Activated gamma-delta T cell treated with Interleukin-2 at 50 U/mL for 16 hours (primary cell): ENCODE data around the gene PCARE.
"Not testable (repeated sequence)": the region's sequence is repeated elsewhere in the genome, so short reads cannot be mapped to it uniquely, and the experiment has no call there.

Source experiments
- DNase-seq: peaks from one replicate; pipeline ENCODE4 v3.0.0-alpha.2; 2020

Gene PCARE

DNA sequence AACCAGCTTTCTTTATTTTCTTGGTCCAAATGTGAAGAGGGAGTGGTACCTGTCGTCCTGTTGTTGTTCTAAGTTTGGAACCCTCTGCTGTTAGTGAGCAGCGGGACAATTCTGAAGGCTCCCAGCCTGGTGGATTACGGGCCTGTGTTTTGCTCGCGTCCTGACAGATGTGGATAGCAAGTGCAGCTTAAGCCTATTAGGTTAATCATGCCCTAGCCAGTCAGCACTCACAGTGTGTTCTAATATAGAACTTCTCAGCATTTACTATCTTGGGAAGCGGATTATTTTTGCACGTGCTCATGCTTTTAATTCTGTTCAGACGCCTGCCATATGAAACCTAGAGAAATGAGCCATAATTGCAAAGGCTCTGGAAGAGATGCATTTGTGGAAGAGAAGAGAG lies at the start of gene PCARE:
TSS of gene PCARE (minus strand) at position 113 of the 400 bp plus-strand sequence. CDS start 262 bp downstream, outside the sequence.
- DNase-seq: no peak

DNA sequence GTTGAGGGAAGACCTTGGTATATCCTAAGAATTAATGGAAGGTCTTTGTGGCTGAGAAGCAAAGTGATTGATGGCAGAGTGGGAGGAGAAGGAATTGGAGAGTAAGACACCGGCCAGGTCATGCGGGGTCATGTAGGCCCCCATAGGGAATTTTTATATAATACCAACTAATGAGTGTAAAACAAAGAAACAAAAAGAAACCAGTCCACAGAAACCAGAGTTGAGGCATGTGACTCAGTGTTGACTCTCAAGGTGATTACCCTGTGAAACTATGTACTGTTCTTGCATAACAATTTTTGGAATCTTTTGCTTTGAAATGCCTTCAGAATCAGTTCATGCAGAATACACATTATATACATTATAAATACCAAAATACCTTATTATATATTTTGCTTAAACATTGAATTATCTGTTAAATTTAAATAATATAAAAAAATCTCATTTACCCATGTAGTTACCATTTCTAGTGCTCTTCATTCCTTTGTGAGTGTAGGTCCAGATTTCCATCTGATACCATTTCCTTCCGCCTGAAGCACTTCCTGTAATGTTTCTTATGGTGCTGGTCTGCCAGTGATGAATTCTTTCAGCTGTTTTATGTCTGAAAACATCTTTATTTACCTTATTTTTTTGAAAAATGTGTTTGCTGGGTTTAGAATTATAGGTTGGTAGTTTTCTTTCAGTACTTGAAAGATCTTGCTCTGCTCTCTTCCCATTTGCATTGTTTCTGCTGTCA lies 49.5 kb upstream of the PCARE start:
- no peak for DNase-seq

DNA sequence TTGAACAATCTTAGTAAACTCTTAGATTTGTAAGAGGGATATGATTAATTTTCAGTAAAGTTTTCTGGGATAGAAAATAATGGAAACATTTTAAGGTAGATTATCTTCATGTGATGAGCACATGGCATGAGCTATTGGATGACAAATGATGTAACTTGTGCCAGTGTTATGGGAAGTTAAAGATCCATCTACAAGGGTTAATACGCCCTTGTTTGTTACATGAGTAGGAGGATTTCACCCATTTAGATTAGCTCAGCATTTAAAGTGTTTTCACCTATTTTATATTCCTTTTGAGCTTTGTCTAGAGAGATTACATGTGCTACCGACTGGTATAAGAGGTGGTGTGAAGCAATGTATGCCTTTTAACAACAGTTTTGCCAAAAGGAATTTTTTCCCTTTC lies 46.5 kb upstream of the PCARE start:
- no peak for DNase-seq

DNA sequence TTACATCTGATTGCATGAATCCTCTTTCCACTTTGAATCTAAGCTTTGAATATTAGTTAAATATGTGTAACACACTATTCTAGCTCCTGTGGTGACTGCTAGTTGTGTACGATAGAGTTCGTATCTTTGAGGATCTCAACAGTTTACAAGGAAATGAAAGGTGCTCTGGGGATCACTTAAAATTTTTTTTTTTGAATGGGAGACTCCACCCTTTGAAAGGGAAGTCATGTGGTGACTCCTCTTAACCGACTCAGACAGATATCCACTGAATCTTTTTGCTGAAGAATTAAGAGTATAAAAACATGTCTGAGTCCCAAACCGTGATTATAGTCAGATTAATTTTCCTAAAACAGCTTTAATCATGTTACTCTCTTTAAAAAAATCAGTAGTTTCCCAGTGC lies 44.9 kb upstream of the PCARE start:
- no peak for DNase-seq

DNA sequence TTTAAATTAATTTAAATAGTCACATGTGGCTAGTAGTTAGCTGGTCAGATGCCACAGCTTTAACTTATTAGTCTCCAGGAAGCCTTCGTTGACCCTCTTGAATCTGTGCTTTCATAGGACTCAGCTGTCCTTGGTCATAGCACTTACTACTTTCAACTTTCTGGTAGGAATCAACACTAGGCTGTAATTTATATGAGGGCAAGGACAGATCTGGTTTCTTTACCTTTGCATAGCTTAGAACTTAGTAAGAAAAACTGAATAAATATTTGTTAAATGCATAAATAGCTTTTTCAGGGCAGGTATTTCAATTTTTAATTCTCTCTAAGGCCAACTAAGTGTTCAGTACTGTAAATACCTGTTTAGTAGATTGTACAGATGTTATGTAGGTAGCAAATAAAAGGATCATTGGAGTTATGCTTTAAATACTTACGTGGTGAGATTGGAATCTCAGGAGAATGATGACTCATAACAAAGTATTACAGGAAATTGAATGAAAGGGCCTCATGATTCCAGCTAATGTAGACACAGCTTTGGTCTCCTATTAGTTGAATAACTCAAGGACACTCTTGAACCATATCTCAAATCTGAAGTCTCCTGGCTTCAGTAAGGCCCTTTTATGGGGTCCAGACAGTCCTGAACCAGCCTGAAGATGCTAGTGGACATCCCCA lies 43.4 kb upstream of the PCARE start:
- DNase-seq: no peak

DNA sequence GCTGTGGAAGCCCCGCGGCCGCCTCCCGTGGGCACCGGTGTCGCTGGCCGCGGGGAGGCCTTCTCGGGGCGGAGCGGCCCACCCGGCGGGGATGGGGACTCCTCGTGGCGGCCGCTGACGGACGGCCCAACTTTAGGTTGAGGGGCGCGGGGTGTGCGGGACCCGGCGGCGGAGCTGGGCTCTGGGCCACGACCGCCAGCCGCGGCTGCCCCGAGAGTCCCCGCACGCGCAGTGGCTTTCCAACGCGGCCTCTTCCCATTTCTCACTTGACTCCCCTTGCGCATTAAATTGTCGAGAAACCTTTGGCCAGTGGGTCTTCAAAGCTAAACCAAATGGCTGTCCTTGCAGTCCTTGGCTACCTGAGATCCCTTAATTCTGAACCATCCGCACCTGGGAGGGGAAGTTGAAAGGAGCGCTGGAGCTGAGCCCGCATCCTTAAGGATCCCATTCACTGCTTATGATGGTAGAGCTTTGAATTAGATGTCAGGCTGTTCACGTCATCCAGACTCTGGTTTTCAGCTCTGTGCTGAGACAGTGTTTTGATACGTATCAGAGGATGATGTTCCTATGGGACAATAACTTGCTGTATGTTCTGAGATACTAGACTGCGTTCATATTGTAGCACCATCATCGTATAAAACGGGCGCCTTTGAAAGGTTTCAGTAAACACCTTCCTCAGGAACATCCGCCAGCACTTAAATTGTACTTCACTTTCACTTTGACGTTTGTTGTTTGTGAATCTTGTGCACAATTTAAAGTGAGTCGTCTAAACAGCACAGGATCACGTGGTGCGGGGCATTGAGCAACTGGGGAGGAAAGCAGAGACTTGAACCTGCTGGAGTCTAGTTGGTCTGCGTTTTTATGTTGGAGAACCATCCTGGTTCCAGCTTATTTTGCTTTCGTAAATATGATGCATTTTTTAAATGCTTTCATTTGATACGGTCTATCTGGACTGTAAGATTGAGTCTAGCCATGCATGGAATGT lies 41.8 kb upstream of the PCARE start:
- DNase-seq: peak; percentile 62

DNA sequence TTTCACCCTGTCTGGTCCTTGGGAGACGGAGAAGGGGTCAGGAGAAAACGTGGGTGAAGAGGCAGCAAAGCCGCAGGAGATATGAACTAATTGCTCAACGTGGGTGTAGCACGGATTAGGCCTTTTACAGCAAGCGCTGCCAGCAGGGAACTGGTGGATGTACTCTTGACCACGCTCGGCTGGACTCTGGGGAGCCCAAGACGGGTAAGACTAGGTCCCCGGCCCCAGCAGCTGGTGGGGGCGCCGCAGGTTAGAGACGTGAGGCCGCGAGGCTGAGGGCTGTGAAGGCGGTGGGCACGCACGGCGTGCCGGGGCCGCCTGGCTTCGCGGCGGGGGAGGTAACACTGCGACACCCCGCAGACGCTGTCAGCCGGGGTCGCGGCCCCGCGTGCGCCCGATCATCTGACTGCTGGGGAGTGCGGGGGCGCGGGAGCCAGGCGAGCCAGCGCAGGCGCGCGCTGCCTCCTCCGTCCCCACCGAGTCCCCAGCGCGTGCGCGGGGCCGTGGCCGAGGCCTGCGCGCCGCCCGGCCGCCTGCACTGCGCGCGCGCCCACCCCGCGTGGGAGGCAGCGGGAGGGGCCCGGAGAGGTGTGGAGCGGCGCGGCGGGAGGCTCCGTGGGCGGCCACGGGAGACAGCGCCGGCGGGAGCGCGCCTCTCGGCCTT lies 40.8 kb upstream of the PCARE start, which contains the start of gene CLIP4:
TSS of gene CLIP4 (plus strand) at position 470 of the 664 bp plus-strand sequence. CDS start 5,974 bp downstream, outside the sequence.
- peak; percentile 66 for DNase-seq

DNA sequence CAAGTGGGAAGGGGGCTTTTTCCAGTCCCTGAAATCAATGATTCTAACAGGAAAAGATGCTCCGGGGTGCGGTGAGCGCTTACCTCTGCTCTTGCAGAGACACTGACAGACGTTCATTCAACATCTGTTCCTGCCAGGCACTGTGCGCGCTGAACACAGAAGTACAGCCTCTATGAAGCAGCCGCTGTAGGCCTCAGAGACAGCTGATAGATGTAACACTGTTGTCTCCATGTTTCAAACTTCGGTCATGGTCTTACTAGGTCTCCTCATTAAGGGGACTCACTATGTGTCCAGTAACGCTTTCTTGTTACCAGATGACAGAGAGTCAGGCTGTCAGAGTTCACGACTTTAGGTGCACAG lies 40.2 kb upstream of the PCARE start:
- DNase-seq: no peak

DNA sequence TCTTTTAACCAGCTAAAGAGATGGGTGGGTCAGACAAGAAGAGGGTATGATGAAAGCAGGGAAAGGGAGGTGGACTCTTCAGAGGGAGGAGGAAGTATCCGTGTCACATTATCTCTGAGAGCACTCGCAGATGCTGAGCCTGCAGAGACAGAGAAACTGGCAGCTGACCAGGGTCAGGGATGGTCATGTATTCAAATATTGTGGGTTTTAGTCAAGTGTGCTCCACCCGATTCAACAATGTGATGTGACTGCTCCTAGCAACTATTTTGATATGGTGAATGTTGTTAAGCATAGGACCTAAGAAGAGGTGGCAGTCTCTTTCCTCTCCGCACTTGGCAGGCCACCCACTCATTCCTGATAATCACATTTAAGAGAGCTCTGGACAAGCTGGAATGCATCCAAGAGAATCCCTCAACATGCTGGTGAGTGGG lies 39.6 kb upstream of the PCARE start:
- no peak for DNase-seq

DNA sequence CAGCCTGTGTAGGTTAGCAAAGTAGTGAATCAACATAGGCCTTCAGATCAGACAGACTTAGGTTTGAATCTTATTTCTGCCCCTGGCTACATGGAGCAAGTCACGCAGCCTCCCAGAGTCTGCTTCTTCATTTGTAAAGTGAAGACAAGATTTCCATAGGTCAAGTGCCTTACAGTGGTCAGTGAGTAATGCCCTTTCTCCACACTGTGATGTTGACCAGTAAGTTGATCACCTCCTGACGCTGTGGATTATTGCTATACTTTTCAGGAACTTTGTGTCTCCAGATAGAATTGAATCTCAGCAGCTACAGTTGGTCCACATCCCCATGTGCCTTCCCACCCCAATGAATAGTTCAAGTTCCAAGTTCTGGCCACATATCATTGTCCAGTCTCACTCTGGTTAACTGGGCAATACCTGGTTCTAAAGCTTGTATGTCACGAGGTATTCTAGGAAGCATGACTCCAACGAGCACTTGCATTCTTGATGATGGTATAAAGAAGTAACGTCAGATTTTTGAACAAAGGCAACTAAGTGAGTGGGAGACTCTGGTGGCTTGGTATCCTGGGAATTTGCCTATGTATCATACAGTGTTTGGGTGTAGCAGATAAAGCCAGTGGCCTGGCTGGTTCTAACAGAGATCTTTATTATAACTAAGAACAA lies 38.8 kb upstream of the PCARE start:
- DNase-seq: no peak

DNA sequence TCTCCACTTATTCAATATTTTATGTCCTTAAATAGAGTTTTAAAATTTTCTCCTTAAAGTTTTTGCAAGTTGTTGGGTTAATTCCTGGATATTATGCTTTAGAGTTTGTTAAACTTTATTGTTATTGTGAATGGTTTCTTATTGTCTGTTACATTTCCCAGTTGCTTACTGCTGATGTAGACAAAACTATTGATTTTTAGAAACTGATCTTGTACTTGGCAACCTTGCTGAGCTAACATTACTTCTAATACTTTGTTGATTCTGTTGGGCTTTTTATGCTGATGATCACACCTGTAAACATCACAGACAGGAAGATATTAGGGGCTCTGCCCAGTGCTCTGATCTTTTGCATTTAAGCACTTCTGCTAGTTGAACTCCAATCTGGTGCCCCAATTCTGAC lies 38.1 kb upstream of the PCARE start:
- no peak for DNase-seq

DNA sequence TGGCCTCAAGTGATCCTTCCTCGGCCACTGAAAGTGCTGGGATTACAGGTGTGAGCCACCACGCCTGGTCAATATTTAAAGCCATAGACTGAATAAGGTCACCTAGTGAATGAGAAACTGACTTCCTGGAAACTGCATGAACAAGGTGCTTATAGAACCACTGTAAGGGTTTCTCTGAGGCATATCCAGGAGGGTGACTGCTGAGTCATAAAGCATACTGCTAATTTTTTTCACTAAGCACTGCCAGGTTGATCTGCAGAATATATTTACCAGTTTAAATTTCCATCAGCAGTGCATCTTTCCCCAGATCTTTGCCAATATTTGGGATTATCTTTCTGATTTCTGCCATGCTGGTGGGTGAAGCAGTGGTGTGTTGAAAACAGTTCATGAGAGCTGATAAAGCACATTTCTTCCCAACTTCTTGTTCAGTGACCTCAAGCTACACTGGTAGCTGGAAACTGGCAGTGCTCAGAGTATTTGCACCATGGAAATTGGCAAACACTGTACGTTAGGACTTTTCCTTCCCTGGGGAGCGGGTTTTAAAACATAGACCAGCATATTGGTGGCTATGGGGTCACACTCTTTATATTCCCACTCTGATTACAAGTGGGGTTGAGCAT lies 36.7 kb upstream of the PCARE start:
- DNase-seq: no peak

DNA sequence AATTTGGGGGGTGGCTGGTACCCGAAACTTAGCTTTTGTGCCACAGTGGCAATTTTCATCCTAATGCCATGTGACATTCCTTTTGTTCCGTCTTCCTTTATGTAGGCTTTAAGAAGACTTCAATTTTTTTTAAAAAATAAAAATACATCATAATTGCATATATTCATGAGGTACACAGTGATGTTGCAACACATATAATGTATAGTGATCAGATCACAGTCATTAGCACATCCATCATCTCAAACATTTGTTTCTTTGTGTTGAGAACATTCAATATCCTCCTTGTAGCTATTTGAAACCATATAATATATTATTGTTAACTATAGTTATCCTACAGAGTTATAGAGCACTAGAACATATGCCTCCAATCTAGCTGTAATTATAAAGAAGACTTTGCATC lies 34.9 kb upstream of the PCARE start:
- no peak for DNase-seq

DNA sequence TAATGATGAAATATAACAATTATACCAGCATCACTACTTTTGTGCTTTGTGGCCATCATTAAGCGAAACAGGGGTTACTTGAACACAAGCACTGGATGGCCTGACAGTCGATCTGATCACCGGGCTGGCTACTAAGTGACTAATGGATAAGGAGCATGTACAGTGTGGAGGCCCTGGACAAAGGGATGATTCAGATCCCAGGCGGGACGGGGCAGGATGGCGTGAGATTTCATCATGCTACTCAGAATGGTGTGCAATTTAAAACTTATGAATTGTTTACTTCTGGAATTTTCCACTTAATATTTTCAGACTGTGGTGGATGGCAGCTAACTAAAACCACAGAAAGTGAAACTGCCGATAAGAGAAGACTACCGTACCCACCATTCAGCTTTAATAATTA lies 33.9 kb upstream of the PCARE start:
- no peak for DNase-seq

DNA sequence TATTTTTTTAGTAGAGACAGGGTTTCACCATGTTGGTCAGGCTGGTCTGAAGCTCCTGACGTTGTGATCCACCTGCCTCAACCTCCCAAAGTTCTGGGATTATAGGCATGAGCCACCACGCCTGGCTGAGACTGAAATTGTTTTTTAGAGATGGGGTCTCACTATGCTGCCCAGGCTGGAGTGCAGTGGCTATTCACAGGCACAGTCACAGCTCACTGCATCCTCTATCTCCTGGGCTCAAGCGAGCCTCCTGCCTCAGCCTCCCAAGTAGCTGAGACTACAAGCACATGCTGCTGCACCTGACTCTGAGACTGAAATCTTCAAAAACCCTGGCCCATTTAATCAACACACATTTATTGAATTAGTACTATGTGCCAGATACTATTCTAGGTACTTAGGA lies 33.2 kb upstream of the PCARE start:
- not testable (repeated sequence) for DNase-seq

DNA sequence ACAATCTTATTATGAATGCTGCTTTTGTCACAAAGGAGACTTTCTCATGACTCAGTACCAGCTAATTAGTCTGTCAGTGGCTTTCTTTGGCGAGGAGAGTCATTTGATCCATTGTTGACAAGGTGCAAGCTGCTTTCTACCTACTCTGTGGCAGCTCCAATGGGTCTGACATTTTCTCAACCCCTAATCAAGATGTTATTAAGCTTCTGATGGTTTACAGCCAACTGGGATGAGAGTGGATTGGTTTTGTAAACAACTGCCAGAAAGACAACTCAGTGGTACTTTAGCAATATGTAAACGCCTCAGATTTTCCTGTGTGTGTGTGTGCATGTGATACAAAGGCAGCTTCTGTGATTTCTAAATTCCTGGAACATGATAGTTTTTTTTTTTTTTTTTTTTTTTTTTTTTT lies 32.7 kb upstream of the PCARE start:
- no peak for DNase-seq

DNA sequence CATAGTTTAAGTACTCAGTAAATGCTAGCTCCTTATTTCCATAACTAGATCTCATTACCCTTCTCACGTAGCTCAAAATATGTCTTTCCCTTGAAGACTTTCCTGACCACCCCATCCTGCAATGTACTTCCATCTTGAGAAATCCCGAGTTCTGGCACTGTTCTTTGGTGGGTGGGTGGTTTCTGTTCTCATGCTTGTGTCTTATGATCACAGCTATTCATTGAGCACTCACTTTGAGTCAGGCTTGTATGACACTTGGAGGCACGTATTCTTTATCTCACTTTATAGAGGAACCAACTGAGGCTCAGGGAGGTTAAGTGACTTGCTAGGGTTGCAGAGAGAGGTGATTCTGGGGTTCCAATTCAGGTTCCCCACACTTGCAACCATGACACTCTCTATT lies 31.9 kb upstream of the PCARE start:
- no peak for DNase-seq

DNA sequence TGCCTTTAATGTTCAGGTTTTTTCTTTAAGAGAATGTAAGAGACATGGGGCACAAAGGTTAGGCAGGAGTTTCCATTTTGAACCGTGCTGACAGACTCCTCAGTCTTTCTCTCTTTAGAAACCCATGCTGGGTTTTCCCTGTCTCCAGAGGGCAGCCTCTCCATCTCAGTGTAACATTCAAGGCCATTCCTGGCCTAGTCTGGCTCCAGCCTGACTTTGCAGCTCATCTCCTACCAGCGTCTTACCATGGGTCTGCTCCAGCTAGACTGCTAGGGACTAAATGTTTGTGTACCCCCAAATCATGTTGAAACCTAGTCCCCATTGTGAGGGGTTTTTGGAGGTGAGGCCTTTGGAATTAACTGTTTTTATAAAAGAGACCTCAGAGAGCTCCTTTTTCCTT lies 31.1 kb upstream of the PCARE start:
- no peak for DNase-seq

DNA sequence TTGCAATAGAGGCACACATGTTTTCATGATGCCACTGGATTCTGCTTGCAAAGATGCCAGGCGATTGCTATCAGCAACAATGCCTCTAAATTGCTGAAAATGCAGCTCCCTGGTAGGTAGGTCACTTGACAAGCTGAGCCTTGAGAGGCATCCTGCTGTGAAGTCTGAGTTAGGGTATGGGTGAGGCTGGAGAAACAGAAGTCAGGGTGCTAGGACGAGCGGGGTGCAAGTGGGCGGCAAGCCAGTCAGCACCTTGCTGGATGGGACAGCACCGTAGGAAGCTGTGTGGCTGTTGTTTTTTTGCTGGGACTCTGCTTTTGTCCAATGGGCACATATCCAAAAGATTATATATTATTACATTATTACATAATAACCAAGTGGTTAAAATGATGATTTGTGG lies 30.4 kb upstream of the PCARE start:
- DNase-seq: no peak

DNA sequence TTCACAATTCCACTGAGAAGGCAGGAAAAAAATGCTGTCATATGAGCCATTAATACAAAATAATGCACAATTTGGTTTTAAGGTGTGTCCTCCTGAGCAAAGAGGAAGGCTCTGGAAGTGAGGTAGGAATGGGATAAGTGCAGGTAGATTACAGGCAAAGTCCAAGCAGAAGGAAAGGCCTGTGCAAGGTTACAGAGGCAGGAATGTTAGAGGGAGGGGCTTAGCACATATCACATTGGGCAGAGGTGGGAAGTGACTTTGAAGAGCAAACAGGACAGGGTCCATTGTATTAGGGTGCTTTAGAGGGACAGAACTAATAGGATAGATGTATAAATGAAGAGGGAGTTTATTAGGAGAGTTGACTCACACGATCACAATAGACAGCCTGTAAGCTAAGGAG lies 26.2 kb upstream of the PCARE start:
- no peak for DNase-seq

DNA sequence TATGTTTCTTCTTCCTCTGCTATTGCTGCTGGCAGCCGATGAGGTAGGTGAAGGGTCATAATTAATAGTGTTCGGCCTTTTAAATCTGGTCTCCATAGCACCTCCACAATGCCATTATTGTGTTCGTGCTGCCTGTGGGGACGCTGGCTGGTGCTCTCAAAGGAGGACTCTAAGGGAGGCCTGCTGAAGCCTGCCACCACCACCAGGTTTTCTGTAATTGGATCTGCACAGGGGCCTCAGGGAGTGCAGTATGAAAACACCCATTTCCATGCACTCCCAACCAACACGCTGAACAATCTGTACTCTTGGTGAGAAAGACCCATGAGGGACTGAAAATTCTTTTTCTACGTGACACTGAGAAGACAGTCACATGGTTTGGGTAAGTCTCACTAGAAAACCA lies 23.2 kb upstream of the PCARE start:
- no peak for DNase-seq

DNA sequence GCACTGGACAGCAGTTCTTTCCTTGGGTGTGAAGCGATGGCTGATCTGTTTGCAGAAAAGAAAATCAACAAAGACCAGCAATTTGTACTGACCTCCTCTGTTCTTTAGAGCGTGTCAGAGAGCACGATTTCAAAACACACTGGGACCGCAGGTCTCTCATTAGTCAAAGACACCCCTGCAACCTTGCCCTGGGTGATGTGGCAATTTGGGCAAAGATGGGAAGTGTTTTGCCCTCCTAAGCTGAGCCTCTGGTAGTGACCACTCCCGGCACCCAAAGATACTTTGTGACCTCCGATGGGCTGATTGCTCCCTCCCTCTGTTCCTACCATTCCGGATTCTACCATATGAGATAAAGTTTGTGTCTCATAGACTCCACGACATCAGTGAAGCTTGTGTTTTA lies 22.6 kb upstream of the PCARE start:
- DNase-seq: no peak
